ENCODE results near the gene ARID3C. TPM values are rescaled to one million over a fixed set of nuclear protein-coding genes. Genes with fewer than 3 reads are reported as not detected.
A peak's percentile ranks its signal among the peaks of the same experiment; 100 is the strongest.

ARID3C gene
- total and polyA plus RNA-seq, 2 of the 8 experiments (the other 6 are each of a cell fraction or from before 2014, with no cell fraction given), result 0.08 TPM; not detected in 1

DNA sequence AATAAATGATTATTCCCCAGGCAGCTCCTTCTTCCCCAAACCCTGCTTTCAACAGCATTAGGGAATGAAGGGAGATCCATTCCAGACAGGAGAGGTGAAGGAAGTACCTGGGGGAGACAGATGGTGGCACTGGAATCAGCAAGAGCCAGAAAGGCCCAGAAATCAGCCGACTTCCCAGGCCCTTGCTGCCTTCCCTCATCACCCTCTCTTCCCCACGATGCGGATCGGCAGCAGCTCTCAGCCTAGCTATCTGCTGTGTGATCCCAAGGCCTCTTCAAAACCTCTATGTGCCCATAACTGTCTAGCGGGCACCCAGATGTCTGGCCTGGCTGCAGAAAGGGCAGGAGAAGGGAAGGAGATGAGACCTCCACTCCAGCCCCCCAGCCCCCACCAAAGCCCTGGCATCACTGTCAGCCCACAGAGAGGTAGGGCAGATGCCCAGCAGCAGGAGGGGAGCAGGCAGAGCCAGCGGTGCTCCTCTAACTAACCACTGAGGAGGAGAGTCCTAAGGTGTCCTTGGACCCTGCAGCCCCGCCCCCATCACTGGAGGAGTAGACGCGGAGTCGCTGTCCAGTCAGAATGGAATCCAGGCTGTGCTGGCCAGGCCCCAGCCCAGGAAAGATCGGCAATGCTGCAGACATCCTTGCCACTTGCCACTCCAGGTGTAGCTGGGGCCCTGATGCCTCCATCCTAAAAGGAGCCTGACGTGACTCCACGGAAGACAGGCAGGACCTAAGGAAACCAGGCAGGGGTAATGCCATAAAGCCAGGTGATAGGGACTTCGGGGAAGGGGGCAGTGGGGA is 52.1 kb downstream of the ARID3C start:
- peak overlapping the region; percentile 62; the same call in 1 of the 2 replicates for H3K18ac ChIP-seq (ENCODE audit: extremely low read depth, low read length)
- 32% methylated on average over 13 of the region's 14 CpGs; no CpG with 5 or more reads in 1 of the 2 experiments for WGBS, 2 experiments (ENCODE audit: extremely low coverage in 1 of 2, insufficient coverage in 1 of 2, insufficient read length in 1 of 2, insufficient replicate concordance in 2 of 2, low coverage in 1 of 2, low lambda C conversion rate in 2 of 2, missing lambda C conversion rate in 1 of 2)
- CTCF ChIA-PET (ENCODE audit: partially characterized antibody), result interaction anchor here (0.7 to 13.8 kb wide), 11 partner anchors 9 to 82 kb away, joined by 3 to 241 read pairs (median 7); partner anchors contain the start of gene CNTFR

More for the DNA sequence above, 52.1 kb downstream of the ARID3C start:
- H3K79me1 ChIP-seq (ENCODE audit: low read depth, low read length), result no peaks in the 10 kb centered on the region
- TF ChIP-seq CREB1 (IDR thresholded peaks at IDR 0.05), result no peak
- no peak for TF ChIP-seq RFX5 (IDR thresholded peaks at IDR 0.05; ENCODE audit: borderline replicate concordance, low read depth, low read length)
- no peak for TF ChIP-seq JUN (IDR thresholded peaks at IDR 0.05; ENCODE audit: low read depth, low read length)
- TF ChIP-seq, protein P1, sequence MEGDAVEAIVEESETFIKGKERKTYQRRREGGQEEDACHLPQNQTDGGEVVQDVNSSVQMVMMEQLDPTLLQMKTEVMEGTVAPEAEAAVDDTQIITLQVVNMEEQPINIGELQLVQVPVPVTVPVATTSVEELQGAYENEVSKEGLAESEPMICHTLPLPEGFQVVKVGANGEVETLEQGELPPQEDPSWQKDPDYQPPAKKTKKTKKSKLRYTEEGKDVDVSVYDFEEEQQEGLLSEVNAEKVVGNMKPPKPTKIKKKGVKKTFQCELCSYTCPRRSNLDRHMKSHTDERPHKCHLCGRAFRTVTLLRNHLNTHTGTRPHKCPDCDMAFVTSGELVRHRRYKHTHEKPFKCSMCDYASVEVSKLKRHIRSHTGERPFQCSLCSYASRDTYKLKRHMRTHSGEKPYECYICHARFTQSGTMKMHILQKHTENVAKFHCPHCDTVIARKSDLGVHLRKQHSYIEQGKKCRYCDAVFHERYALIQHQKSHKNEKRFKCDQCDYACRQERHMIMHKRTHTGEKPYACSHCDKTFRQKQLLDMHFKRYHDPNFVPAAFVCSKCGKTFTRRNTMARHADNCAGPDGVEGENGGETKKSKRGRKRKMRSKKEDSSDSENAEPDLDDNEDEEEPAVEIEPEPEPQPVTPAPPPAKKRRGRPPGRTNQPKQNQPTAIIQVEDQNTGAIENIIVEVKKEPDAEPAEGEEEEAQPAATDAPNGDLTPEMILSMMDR (IDR thresholded peaks at IDR 0.05; ENCODE audit: control extremely low read depth in 1 of 3, insufficient read depth in 1 of 3, low read depth in 1 of 3, low read length in 3 of 3), result peak in 2 of 3 experiments; percentile 6 to 10; a peak in 2 of 4 replicates
- no peak for TF ChIP-seq TAF1 (IDR thresholded peaks at IDR 0.05; ENCODE audit: low read depth, low read length)
- no peak for TF ChIP-seq BACH1 (IDR thresholded peaks at IDR 0.05; ENCODE audit: low read length)
- H3K14ac ChIP-seq (ENCODE audit: insufficient read length), result no peak overlapping the region
- DNase-seq (ENCODE audit: low read depth in 1 of 2, low spot score in 2 of 2) (no peak), FAIRE-seq (no peak)
- H3K9ac ChIP-seq (replicated peaks in 1 of 4; ENCODE audit: extremely low read depth in 1 of 4, low read depth in 3 of 4, low read length in 3 of 4), result no peak overlapping the region
- H3K27ac ChIP-seq (ENCODE audit: low read depth, low read length), result no peak overlapping the region
- peak overlapping the region; percentile 84 for H3K4me2 ChIP-seq (ENCODE audit: insufficient read depth in 1 of 2, low read depth in 2 of 2, low read length in 2 of 2)
- H3K4ac ChIP-seq (replicated peaks; ENCODE audit: insufficient read length, low read depth, low read length), result peak overlapping the region; percentile 44
- H2AFZ ChIP-seq (ENCODE audit: low read length), result no peak overlapping the region
- H4K5ac ChIP-seq (ENCODE audit: insufficient read length, low read depth, low read length), result no peak overlapping the region
- peaks cover 12 to 46% (median 32%) of the 10 kb centered on the region in 4 experiments for H3K4me1 ChIP-seq (replicated peaks in 1 of 4; ENCODE audit: control insufficient read depth in 3 of 4, insufficient read depth in 4 of 4, low read length in 3 of 4)
- H2BK5ac ChIP-seq (ENCODE audit: low read depth, low read length), result no peak overlapping the region
- H2BK20ac ChIP-seq (ENCODE audit: low read length), result no peak overlapping the region
- peaks cover 19% of the 10 kb centered on the region; the same call in 1 of the 2 replicates for H3K23me2 ChIP-seq (ENCODE audit: low read depth, low read length)
- no peak overlapping the region for H3K23ac ChIP-seq (ENCODE audit: insufficient read length)
- H2BK120ac ChIP-seq (replicated peaks; ENCODE audit: low read depth, low read length), result no peak overlapping the region
- H2AK5ac ChIP-seq (ENCODE audit: low read depth, low read length), result no peak overlapping the region
- no peaks in the 10 kb centered on the region for H3K36me3 ChIP-seq (ENCODE audit: control insufficient read depth in 2 of 4, insufficient read depth in 4 of 4, low read length in 3 of 4)
- H4K20me1 ChIP-seq (replicated peaks in 1 of 2; ENCODE audit: control insufficient read depth in 1 of 2, insufficient read depth in 2 of 2, low read length in 2 of 2), result peaks cover 0 to 5% of the 10 kb centered on the region in 2 experiments
- no peak overlapping the region for H4K8ac ChIP-seq (ENCODE audit: extremely low read depth, insufficient read depth, low read length)
- peaks cover 21 to 68% (median 57%) of the 10 kb centered on the region in 4 experiments for H3K27me3 ChIP-seq (replicated peaks in 1 of 4; ENCODE audit: control insufficient read depth in 3 of 4, extremely low read depth in 1 of 4, insufficient read depth in 3 of 4, low read length in 3 of 4)
- H2BK15ac ChIP-seq (ENCODE audit: low read length), result peak overlapping the region; percentile 61; the same call in 1 of the 2 replicates
- no peak overlapping the region for H3K56ac ChIP-seq (replicated peaks; ENCODE audit: insufficient read length, low read depth, low read length)
- H3K4me3 ChIP-seq (ENCODE audit: extremely low read depth in 1 of 4, insufficient read depth in 2 of 4, low read depth in 3 of 4, low read length in 4 of 4), result peak overlapping the region in 3 of 4 experiments; percentile 14 to 55 (median 19); a peak in 4 of 8 replicates
- peak overlapping the region; percentile 46 for H4K91ac ChIP-seq (replicated peaks; ENCODE audit: insufficient read length, low read length)
- POLR2A ChIA-PET (ENCODE audit: partially characterized antibody), result interaction anchor here (1.2 to 5.6 kb wide), 6 partner anchors 11 to 52 kb away, joined by 3 to 36 read pairs (median 4); partner anchors contain the start of genes ARID3C and CNTFR
- H3K9me3 ChIP-seq (ENCODE audit: insufficient read depth in 2 of 2, low read depth in 1 of 2, low read length in 1 of 2), result no peaks in the 10 kb centered on the region
- no peaks in the 10 kb centered on the region for H3K79me2 ChIP-seq (ENCODE audit: control insufficient read depth in 1 of 2, insufficient read depth in 2 of 2, low read length in 2 of 2)
- H2BK12ac ChIP-seq (ENCODE audit: low read depth, low read length), result peak overlapping the region; percentile 50; the same call in 1 of the 2 replicates
